ENCODE data around the gene ADGB.

The ADGB gene

GRCh38 chr6:146862508-146862919 lies 263.7 kb downstream of the ADGB start:
- DNase-seq (ENCODE audit: low read depth) = no peak

DNA sequence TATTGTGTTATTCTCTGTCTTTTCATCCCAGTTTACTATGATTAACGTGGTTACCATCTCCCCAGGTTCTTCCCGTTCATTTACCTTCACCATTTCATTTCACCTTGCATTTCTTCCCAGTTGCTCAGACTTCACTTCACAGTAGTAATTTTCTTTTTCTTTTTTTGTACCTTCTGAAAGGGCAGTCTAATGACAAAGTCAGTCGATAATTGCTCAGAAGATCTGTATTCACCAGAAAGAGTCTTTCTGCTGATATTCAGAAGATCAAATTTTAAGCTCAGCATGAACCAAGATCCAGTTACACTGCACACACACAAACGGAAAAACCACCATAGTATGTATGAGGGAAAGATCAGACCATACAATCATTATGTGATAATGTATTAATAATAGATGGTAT lies 265.5 kb downstream of the ADGB start:
- DNase-seq (ENCODE audit: low read depth) = no peak

DNA sequence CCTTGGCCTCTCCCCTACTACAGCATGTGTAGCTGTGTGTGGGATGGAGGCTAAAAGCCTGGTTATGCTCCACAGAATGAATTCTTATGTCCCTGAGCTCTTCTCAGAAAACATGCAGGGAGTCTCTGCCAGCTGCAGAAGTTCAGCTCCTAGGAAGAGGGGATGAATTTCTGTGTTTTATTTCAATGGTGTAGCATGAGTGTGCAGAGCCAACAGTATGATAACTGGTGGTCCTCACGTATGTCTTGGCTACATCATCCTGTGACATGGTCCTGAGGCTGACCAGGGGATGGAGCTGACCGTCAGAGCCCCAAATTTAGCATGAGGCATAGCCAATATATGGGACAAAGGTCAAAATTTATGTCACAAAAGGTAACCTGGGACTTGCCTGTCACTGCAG lies 266.1 kb downstream of the ADGB start:
- no peak for DNase-seq (ENCODE audit: low read depth)

All from amniotic epithelial cell (primary cell).